ENCODE results near the gene SLC25A51.

- TF ChIP-seq CTCF (IDR thresholded peaks at IDR 0.05; ENCODE audit: low read length) (no peak), EZH2phosphoT487 (IDR thresholded peaks at IDR 0.05; ENCODE audit: low read length) (no peak), EZH2 (optimal IDR thresholded peaks at IDR 0.05; ENCODE audit: low read depth, low read length) (no peak)
Measured at GRCh38 chr9:37918665-37919170, 14.8 kb upstream of the SLC25A51 start.
